Renal cortex interstitium (tissue), 11 donors: ENCODE measurements around the gene LRFN2. TPM values are rescaled to one million over a fixed set of nuclear protein-coding genes. Genes with fewer than 3 reads are reported as not detected.

Source experiments
- DNase-seq, 11 donors: peaks; one replicate each; pipeline ENCODE4 v3.0.0-alpha.2; 2013; ENCODE audit warnings: low read depth in 9 of 11, low spot score in 4 of 11; ENCODE audit errors: extremely low read depth in 1 of 11
- polyA plus RNA-seq, 3 donors: library from polyadenylated mRNA; unstranded; fragments of 120-200 nt; gene quantifications; one replicate each; pipeline ENCODE4 v1.2.1, GENCODE V29; 2013; ENCODE audit not compliant: insufficient read length in 3 of 3

Gene LRFN2
- polyA plus RNA-seq, 3 donors = 1.1 to 1.2 (median 1.1) TPM

DNA sequence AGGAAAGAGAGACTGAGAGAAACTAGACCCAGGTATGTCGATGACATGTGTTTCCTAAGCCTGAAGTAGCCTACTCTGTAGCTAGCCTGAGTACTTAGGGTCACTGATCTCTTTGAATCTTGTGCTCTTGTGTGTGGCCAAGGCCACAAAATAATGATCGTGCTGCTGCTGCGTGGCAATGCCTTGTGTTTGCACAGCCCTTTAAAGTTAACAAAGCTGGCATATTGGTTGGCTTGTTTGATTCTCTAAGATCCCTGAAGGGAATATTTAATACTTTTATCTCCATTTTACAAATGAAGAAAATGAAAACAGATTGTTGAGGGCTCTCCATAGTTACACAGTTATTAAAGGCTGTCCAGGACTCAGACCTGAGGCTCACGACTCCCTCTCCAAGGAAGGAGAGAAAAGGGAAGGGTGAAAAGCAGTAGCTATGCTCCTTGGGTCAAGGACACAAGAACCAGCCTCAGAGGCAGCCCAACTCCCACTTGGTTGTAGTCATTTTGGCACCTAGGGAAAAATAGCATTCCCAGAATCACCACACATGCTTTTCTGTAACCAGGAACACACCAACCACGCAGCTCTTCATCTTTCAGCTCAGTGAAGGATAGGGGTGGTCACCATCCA lies 130.7 kb downstream of the LRFN2 start:
- no peak for DNase-seq

DNA sequence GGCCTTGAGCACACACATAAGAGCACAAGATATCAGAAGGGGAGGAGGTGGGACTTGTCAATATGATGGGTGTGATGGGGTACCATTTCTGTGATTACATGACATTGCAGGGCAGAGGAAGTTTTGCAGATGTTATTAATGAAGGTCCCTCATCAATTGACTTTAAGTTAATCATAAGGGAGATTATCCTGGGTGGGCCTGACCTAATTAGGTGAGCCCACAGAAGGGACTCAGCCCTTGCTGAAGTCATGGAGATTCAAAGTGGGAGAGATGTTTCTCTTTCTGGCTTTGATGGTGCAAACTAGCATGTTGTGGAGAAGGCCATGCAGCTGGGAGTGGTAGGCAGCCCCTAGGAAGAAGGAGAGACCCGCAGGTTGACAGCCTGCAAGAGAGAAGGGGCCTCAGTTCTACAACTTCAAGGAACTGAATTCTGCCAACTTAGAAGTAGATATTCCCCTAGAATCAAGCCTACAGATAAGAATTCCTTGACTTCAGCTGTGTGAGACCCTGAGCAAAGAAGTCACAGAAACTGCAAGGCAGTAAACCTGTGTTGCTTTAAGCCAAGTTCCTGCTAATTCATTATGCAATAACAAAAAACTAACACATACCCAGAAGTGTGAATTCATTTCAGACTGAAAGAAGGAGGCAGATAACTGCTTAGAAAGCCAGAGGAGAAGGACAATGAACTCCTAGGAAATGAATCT lies 131.3 kb downstream of the LRFN2 start:
- DNase-seq = no peak

DNA sequence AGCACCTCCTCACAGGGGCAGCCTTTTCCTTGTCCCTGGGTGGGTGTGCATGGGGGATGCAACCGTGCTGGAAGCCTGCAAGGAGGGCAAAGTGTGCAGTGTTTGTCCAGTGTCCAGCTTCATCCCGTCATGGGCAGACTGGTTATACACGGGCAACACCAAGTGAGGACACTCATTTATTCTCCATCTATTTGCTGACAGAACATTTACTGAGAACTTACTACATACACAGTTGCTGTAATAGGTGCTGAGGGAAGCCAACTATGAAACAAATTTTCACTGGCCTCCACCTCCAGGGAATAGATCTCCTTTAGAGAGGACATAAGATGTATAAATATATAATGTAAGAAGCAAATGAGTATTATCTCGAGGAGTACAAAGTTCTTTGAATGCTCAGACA lies 136.7 kb downstream of the LRFN2 start:
- no peak for DNase-seq

- DNase-seq = no peak
Measured at GRCh38 chr6:40444811-40445210, 142.4 kb downstream of the LRFN2 start.

DNA sequence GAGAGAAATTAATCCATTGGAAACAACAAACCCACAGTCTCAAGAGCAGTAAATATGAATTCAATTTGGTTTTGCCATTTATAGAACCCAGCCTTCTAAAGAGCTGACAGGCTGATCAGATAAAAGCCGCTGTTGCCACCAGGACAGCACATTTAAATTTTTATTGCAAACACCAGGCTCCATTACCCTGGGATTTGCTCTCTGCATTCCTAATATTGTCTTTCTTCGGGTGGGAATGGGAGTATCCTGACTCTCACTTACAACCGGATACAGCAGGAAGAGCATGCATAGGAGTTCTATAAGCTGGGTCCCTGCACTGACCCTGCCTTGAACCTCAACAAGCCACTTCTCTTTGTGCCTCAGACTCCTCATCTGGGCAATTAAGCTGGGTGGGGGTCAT lies 142.9 kb downstream of the LRFN2 start:
- DNase-seq = no peak

DNA sequence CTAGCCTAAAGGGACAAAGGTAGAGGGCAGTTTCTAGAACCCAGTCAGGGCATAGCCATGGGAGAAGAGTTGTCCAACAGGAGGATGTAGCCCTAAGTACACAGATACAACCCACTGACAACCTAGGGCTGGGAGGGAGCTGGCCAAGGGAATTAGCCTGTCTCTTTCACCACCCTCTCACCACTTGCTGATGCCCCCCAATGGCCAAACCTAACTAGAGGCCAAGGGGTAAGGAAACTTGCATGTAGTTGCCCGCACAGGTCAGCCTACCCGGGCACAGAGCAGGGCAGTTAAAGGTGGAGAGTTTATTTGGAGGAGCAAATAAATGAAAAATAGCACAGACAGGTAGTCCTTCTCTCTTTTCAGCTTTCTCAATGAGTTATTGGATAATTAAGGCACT lies 143.3 kb downstream of the LRFN2 start:
- no peak for DNase-seq

DNA sequence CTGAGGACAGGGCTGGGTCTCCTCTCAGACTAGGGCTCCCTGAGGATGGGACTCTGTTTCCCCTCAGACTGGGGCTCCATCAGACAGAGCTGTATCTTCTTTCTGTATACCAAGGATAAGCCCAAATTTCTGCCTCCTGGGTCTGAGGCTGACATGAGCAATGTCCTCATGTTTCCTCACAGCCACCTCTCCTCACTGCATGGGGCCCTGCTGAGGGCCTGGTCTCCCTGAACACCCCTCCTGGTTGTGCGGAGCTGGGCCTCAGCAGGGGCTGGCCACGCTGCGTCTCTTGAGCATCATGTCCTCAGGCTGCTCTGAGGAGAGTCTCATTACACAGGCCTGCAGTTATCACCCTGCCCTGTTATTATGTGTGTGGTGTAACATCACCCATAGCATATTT lies 144.6 kb downstream of the LRFN2 start:
- DNase-seq = no peak

DNA sequence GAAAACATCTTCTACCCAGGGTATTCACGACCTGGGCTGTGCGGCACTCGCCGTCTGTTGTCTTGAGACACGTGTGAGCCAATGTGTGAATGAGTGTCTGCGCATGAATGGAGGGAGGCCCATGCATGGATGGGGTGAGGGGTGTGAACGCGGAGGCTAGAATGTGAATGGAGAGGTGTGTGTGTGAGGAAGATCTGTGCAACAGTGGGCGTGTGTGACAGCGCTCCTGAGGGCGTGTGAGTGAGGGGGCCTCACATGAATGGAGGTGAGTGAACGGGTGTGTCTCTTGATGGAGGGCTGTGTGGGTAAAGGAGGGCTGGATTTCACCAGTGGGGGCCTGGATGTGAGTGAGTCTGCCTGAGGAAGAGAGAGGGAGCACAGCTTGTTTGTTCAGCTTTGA lies 146.0 kb downstream of the LRFN2 start:
- DNase-seq = no peak

DNA sequence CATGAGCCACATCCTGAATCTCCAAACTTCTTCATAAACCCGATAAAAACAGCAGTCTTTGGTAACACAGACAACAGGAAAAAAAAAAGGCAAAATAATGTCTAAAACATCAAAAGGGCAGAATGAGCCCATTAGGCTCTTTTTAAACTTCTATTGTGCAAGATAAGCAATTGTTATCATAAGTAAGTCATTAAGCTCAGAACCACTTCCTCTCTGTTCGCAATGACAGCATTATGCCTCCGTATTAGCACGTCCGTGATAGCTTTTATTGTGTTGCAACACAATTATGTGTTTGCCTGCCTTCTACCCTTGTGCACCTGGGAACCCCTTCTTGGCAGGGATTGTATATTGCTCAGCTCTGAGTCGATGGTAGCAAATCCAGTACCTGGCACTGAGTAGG lies 147.1 kb downstream of the LRFN2 start:
- no peak for DNase-seq

GRCh38 chr6:40439026-40439800 lies 148.0 kb downstream of the LRFN2 start:
- no peak for DNase-seq

DNA sequence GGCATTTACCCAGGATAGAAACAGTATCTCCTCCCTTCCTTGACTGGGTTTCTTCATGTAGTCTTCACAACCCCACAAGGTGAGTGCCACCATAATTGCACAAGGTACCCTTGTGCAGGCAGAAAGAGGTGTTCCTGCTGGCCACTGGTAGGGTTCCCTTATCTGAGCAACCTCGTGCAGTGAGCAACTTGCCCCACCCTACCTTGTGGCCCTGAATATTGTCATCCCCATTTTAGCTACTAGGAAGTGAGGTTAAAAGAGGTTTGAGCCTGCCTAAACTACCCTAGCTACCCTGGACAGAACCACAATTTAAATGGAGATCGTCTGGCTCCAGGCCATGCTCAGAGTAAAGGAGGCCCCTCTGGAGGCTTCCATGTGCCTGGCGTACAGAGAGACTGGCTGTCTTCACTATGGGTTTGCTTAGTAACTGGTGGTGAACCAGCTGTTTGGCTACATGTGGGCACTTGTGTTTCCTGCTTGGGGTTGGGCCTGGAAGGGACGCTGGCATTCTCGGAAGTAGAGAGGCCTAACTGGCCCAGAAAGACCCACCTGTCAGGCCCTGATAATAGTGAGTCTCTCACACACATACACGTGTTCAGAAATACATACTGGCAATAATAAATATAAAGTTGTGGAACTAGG lies 148.8 kb downstream of the LRFN2 start:
- no peak for DNase-seq

DNA sequence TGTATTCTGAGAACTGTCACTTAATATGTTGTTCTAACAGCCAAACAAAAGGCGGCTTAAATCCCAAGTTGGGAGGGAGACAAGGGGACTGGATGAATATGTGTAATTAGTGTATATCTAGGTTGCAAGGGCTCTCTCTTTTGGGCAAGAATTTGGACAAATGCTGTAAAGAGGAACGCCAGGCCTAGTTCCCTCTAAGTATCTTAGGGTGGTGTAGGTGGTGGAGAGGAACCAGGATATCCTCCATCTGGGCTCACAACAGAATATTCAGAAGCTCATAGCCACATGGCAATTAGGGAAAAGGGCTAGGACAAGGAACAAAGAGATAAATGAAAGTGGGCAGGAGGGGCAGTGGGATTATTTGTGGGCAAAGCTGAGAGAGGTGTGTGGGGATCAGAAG lies 149.5 kb downstream of the LRFN2 start:
- no peak for DNase-seq

- no peak for DNase-seq
Measured at GRCh38 chr6:40436685-40437604, 150.2 kb downstream of the LRFN2 start.

DNA sequence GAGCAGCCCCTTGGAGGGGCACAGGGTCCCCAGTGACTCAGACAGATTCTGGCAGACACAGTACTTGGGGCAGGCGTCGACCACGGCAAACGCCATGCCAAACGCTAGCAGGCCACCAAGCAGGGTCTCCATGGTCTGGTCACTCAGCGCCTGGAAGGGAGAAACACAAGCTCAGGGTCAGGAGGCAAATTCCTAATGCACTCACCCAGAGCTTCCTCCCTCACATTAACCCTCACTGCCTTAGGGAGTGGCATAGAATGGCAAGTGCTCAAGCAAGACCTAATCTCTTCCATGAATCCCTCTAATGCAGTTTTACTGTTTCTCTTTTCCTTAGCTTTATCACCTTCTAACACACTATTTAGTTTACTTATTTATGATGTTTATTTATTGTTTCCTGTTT lies 154.2 kb downstream of the LRFN2 start:
- DNase-seq = peak in 3 of 11 donors; percentile 9 to 37 (median 23)

GRCh38 chr6:40431706-40432105 lies 155.5 kb downstream of the LRFN2 start:
- no peak for DNase-seq

- no peak for DNase-seq
Measured at GRCh38 chr6:40427196-40427595, 160.0 kb downstream of the LRFN2 start.

- no peak for DNase-seq
Measured at GRCh38 chr6:40426346-40427066, 160.7 kb downstream of the LRFN2 start.
